NT2/D1 (cell line): Measurements from ENCODE around the gene C6.

ENCODE experiments used
- YY1 ChIP-seq: IDR thresholded peaks from 2 replicates; pipeline ENCODE4 v1.6.1; 2011; ENCODE audit not compliant: insufficient read length, insufficient read depth
- ZNF274 ChIP-seq: IDR thresholded peaks from 2 replicates; pipeline ENCODE4 v1.6.1; 2011; ENCODE audit warnings: mild to moderate bottlenecking, low read depth, low read length

GRCh38 chr5:41156739-41157138, 56.6 kb downstream of the C6 start:
- TF ChIP-seq YY1 (no peak), ZNF274 (no peak)
